ENCODE results near the gene KCNAB2.

Gene KCNAB2

DNA sequence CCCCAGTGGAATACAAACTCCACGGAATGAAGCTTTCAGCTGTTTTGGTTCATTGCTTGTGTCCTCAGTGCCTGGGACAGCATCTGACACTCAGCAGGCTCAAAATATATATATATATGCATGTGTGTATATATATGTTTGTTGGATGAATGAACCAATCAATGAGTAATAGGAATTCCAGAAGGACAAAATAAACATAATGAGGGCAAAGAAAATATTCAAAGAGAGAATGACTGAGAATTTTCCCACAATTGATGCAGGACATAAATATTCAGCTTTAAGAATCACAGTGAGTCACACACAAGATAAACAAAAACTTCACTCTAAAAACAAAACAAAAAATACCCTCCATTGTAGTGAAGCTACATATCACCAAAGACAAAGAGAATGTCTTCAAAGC is 70.4 kb downstream of the KCNAB2 start:
- no peaks in the 10 kb centered on the region for H3K9me3 ChIP-seq (ENCODE audit: control insufficient read depth in 2 of 2, low read length in 2 of 2)
- no peak overlapping the region for H3K27ac ChIP-seq (ENCODE audit: low read depth in 2 of 2, low read length in 2 of 2)
- no peak overlapping the region for H3K4me3 ChIP-seq (ENCODE audit: low read length in 2 of 2)
- no peaks in the 10 kb centered on the region for H3K36me3 ChIP-seq (ENCODE audit: control insufficient read depth in 2 of 2, insufficient read depth in 2 of 2, low read length in 2 of 2)
- no peaks in the 10 kb centered on the region for H3K4me1 ChIP-seq (ENCODE audit: control insufficient read depth in 2 of 2, insufficient read depth in 2 of 2, low read length in 2 of 2)
- no peak overlapping the region for H3K9ac ChIP-seq (ENCODE audit: low read depth in 1 of 2, low read length in 2 of 2)
- H3K27me3 ChIP-seq (ENCODE audit: control insufficient read depth in 2 of 2, insufficient read depth in 2 of 2, low read length in 2 of 2): no peaks in the 10 kb centered on the region

DNA sequence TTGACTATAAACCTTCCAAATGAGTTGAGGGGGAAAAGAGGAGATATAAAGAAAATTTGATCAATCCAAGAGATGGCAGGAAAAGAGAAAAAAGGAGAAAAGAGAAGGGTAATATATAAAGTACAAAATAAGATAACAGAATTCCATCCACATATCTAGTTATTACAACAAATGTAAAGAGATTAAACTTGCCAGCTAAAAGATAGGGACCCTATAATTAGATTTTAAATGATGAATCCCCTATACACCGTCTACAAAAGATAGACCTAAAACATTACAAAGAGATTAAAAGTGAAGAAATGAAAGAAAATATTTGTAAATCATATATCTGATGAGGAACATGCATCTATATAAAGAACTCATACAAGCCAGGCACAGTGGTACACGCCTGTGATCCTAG is 71.4 kb downstream of the KCNAB2 start:
- H3K4me1 ChIP-seq (ENCODE audit: control insufficient read depth in 2 of 2, insufficient read depth in 2 of 2, low read length in 2 of 2): no peaks in the 10 kb centered on the region
- no peaks in the 10 kb centered on the region for H3K36me3 ChIP-seq (ENCODE audit: control insufficient read depth in 2 of 2, insufficient read depth in 2 of 2, low read length in 2 of 2)
- no peaks in the 10 kb centered on the region for H3K9me3 ChIP-seq (ENCODE audit: control insufficient read depth in 2 of 2, low read length in 2 of 2)
- H3K4me3 ChIP-seq (ENCODE audit: low read length in 2 of 2): no peak overlapping the region
- H3K9ac ChIP-seq (ENCODE audit: low read depth in 1 of 2, low read length in 2 of 2): no peak overlapping the region
- H3K27me3 ChIP-seq (ENCODE audit: control insufficient read depth in 2 of 2, insufficient read depth in 2 of 2, low read length in 2 of 2): no peaks in the 10 kb centered on the region
- no peak overlapping the region for H3K27ac ChIP-seq (ENCODE audit: low read depth in 2 of 2, low read length in 2 of 2)

DNA sequence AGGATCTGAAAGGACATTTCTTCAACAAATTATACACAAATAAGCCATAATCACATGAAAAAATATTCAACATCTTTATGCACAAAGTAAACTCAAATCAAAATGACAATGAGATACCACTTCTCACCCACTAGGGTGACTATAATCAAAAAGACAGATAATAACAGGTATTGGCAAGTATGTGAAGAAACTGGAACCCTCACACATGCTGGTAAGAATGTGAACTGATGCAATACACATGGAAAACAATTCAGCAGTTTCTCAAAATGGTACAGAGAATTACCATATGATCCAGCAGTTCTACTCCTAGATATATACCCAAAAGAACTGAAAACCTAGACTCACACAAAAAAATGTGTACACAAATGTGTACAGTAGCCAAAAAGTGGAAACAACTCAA is 71.9 kb downstream of the KCNAB2 start:
- Histone ChIP-seq H3K27ac (ENCODE audit: low read depth in 2 of 2, low read length in 2 of 2) (no peak overlapping the region), H3K9ac (ENCODE audit: low read depth in 1 of 2, low read length in 2 of 2) (no peak overlapping the region), H3K4me1 (ENCODE audit: control insufficient read depth in 2 of 2, insufficient read depth in 2 of 2, low read length in 2 of 2) (no peaks in the 10 kb centered on the region), H3K9me3 (ENCODE audit: control insufficient read depth in 2 of 2, low read length in 2 of 2) (no peaks in the 10 kb centered on the region), H3K27me3 (ENCODE audit: control insufficient read depth in 2 of 2, insufficient read depth in 2 of 2, low read length in 2 of 2) (no peaks in the 10 kb centered on the region), H3K36me3 (ENCODE audit: control insufficient read depth in 2 of 2, insufficient read depth in 2 of 2, low read length in 2 of 2) (no peaks in the 10 kb centered on the region), H3K4me3 (ENCODE audit: low read length in 2 of 2) (no peak overlapping the region)

DNA sequence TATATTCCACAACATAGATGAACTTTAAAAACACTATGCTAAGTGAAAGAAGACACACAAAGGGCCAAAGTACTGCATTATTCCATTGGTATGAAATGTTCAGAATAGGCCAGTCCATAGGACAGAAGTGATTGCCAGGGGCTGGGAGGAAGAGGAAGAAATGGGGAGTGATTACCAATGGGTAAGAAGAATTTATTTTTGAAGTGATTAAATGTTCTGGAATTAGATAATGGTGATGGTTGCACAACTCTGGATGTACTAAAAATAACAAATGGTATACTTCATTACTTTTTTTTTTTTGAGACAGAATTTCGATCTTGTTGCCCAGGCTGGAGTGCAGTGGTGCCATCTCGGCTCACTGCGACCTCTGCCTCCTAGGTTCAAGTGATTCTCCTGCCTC is 72.7 kb downstream of the KCNAB2 start:
- Histone ChIP-seq H3K27me3 (ENCODE audit: control insufficient read depth in 2 of 2, insufficient read depth in 2 of 2, low read length in 2 of 2) (no peaks in the 10 kb centered on the region), H3K9ac (ENCODE audit: low read depth in 1 of 2, low read length in 2 of 2) (no peak overlapping the region), H3K4me3 (ENCODE audit: low read length in 2 of 2) (no peak overlapping the region), H3K27ac (ENCODE audit: low read depth in 2 of 2, low read length in 2 of 2) (no peak overlapping the region), H3K4me1 (ENCODE audit: control insufficient read depth in 2 of 2, insufficient read depth in 2 of 2, low read length in 2 of 2) (no peaks in the 10 kb centered on the region), H3K36me3 (ENCODE audit: control insufficient read depth in 2 of 2, insufficient read depth in 2 of 2, low read length in 2 of 2) (no peaks in the 10 kb centered on the region), H3K9me3 (ENCODE audit: control insufficient read depth in 2 of 2, low read length in 2 of 2) (no peaks in the 10 kb centered on the region)

DNA sequence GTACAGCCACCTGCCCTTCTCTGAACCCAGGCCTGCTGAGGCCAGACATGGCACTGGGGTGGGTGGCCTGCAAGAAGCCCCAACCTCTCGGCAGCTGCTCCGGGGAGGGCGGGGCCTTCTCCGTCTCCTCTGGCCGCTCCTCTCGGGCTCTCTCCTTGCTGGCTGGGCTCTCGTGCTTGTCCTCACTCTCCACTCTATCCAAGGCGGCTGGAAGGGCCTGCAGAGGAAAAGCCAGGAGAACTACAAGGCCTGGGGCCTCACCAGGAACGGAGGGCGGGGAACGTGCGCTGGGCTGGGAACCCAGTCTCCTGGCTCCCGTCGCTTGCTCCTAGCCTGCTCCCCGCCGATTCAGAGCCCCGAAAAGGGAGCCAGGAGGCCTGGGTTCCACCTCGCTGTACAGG is 75.3 kb downstream of the KCNAB2 start:
- H3K4me3 ChIP-seq (ENCODE audit: low read length in 2 of 2): no peak overlapping the region
- H3K27ac ChIP-seq (ENCODE audit: low read depth in 2 of 2, low read length in 2 of 2): no peak overlapping the region
- H3K9me3 ChIP-seq (ENCODE audit: control insufficient read depth in 2 of 2, low read length in 2 of 2): no peaks in the 10 kb centered on the region
- H3K36me3 ChIP-seq (ENCODE audit: control insufficient read depth in 2 of 2, insufficient read depth in 2 of 2, low read length in 2 of 2): no peaks in the 10 kb centered on the region
- H3K9ac ChIP-seq (ENCODE audit: low read depth in 1 of 2, low read length in 2 of 2): no peak overlapping the region
- H3K4me1 ChIP-seq (ENCODE audit: control insufficient read depth in 2 of 2, insufficient read depth in 2 of 2, low read length in 2 of 2): no peaks in the 10 kb centered on the region
- H3K27me3 ChIP-seq (ENCODE audit: control insufficient read depth in 2 of 2, insufficient read depth in 2 of 2, low read length in 2 of 2): no peaks in the 10 kb centered on the region

DNA sequence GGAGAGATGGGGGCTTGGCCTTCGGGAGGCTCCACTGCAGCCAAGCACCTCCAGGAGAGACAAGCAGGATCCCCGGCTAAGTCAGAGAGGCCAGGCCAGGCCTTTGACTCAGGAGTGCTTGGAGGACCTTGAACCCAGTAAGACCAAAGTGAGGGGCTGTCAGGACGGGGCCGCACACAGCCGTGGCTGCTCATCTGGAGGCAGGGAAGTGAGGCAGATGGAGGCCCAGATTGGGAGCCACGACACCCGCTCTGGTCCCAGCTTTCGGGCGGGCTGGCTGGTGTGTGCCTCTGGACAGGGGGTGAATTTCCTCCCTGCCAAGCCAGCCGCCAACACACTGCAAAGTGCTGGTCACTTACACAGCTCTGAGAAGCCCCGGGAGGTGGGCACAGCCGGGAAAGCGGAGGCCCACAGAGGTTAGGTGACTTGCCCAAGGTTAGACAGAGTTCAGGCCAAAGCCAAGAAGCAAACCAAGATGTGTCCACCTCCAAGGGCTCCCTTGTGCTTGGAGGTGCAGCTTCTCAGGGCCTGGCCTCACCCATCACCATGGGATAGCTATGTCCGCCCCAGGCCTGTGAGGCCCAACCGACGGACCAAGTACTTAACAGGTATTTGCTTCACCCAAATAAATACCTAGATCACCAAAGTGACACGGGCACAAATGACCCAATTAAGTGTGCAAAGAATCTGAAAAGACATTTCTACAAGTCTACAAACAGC is 76.1 kb downstream of the KCNAB2 start:
- peaks cover 0 to 2% of the 10 kb centered on the region in 2 donors for H3K4me1 ChIP-seq (ENCODE audit: control insufficient read depth in 2 of 2, insufficient read depth in 2 of 2, low read length in 2 of 2)
- peaks cover 0 to 1% of the 10 kb centered on the region in 2 donors for H3K27me3 ChIP-seq (ENCODE audit: control insufficient read depth in 2 of 2, insufficient read depth in 2 of 2, low read length in 2 of 2)
- H3K36me3 ChIP-seq (ENCODE audit: control insufficient read depth in 2 of 2, insufficient read depth in 2 of 2, low read length in 2 of 2): no peaks in the 10 kb centered on the region
- H3K9ac ChIP-seq (ENCODE audit: low read depth in 1 of 2, low read length in 2 of 2): no peak overlapping the region
- no peak overlapping the region for H3K27ac ChIP-seq (ENCODE audit: low read depth in 2 of 2, low read length in 2 of 2)
- H3K4me3 ChIP-seq (ENCODE audit: low read length in 2 of 2): no peak overlapping the region
- no peaks in the 10 kb centered on the region for H3K9me3 ChIP-seq (ENCODE audit: control insufficient read depth in 2 of 2, low read length in 2 of 2)

DNA sequence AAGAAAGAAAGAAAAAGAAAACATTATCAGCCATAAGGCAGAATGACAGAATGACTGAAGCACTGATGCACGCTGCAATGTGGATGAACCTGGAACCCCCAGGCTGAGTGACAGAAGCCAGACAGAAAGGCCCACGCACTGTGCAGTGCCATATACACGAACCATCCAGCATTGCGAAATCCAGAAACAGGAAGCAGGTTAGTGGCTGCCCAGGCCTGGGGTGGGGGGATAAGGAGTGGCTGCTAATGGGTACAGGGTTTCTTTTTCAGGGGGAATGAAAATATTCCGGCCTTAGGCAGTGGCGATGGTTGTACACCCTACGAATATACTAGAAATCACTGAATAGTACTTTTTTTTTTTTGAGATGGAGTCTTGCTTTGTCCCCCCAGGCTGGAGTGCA is 77.4 kb downstream of the KCNAB2 start:
- Histone ChIP-seq H3K9ac (ENCODE audit: low read depth in 1 of 2, low read length in 2 of 2) (no peak overlapping the region), H3K9me3 (ENCODE audit: control insufficient read depth in 2 of 2, low read length in 2 of 2) (no peaks in the 10 kb centered on the region), H3K27me3 (ENCODE audit: control insufficient read depth in 2 of 2, insufficient read depth in 2 of 2, low read length in 2 of 2) (peaks cover 0 to 1% of the 10 kb centered on the region in 2 donors), H3K4me1 (ENCODE audit: control insufficient read depth in 2 of 2, insufficient read depth in 2 of 2, low read length in 2 of 2) (peaks cover 2 to 7% of the 10 kb centered on the region in 2 donors), H3K27ac (ENCODE audit: low read depth in 2 of 2, low read length in 2 of 2) (no peak overlapping the region), H3K36me3 (ENCODE audit: control insufficient read depth in 2 of 2, insufficient read depth in 2 of 2, low read length in 2 of 2) (no peaks in the 10 kb centered on the region), H3K4me3 (ENCODE audit: low read length in 2 of 2) (no peak overlapping the region)

DNA sequence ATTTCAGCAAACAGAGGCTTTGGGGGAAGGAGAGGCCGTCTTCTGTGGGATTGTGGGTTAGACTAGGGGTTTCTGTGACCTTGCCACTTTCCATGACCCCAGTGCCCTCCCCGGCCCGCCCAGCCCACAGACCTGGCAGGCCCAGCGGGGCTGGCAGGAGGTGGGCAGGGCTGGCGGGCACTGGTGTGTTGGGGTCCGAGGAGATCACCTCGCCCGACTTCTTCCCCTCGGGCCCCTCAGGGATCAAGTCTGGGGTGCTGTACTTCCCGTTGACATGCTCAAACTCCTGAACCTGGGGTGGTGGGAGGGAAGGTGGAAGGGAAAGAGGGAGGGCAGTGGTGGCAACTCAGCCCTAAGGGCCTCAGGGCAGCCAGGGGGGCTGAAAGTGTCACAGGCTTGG is 78.1 kb downstream of the KCNAB2 start:
- Histone ChIP-seq H3K36me3 (ENCODE audit: control insufficient read depth in 2 of 2, insufficient read depth in 2 of 2, low read length in 2 of 2) (no peaks in the 10 kb centered on the region), H3K9ac (ENCODE audit: low read depth in 1 of 2, low read length in 2 of 2) (no peak overlapping the region), H3K27ac (ENCODE audit: low read depth in 2 of 2, low read length in 2 of 2) (no peak overlapping the region), H3K4me3 (ENCODE audit: low read length in 2 of 2) (no peak overlapping the region), H3K27me3 (ENCODE audit: control insufficient read depth in 2 of 2, insufficient read depth in 2 of 2, low read length in 2 of 2) (peaks cover 0 to 1% of the 10 kb centered on the region in 2 donors), H3K9me3 (ENCODE audit: control insufficient read depth in 2 of 2, low read length in 2 of 2) (no peaks in the 10 kb centered on the region), H3K4me1 (ENCODE audit: control insufficient read depth in 2 of 2, insufficient read depth in 2 of 2, low read length in 2 of 2) (peaks cover 2 to 7% of the 10 kb centered on the region in 2 donors)

DNA sequence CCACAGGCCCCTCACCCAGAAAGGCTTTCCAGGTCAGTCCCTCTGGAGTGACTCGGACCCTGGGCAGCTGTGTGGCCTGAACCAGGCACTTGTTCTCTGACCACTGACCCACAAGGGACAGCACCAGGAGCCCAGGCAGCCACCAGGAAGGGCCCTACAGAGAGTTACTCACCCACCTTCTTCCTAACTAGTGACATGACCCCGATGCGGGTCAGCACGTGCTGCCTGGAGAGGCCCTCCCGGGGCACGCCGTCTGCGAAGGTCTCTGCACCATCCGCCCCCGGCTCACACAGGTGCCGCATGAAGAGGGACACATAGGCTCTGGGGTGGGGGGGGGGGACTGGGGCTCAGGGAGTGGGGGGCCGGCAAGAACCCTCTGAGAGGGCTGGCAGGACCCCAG is 78.7 kb downstream of the KCNAB2 start:
- H3K27ac ChIP-seq (ENCODE audit: low read depth in 2 of 2, low read length in 2 of 2): no peak overlapping the region
- peaks cover 0 to 1% of the 10 kb centered on the region in 2 donors for H3K27me3 ChIP-seq (ENCODE audit: control insufficient read depth in 2 of 2, insufficient read depth in 2 of 2, low read length in 2 of 2)
- H3K9ac ChIP-seq (ENCODE audit: low read depth in 1 of 2, low read length in 2 of 2): no peak overlapping the region
- H3K4me3 ChIP-seq (ENCODE audit: low read length in 2 of 2): no peak overlapping the region
- no peaks in the 10 kb centered on the region for H3K9me3 ChIP-seq (ENCODE audit: control insufficient read depth in 2 of 2, low read length in 2 of 2)
- H3K4me1 ChIP-seq (ENCODE audit: control insufficient read depth in 2 of 2, insufficient read depth in 2 of 2, low read length in 2 of 2): peaks cover 2 to 7% of the 10 kb centered on the region in 2 donors
- H3K36me3 ChIP-seq (ENCODE audit: control insufficient read depth in 2 of 2, insufficient read depth in 2 of 2, low read length in 2 of 2): no peaks in the 10 kb centered on the region

DNA sequence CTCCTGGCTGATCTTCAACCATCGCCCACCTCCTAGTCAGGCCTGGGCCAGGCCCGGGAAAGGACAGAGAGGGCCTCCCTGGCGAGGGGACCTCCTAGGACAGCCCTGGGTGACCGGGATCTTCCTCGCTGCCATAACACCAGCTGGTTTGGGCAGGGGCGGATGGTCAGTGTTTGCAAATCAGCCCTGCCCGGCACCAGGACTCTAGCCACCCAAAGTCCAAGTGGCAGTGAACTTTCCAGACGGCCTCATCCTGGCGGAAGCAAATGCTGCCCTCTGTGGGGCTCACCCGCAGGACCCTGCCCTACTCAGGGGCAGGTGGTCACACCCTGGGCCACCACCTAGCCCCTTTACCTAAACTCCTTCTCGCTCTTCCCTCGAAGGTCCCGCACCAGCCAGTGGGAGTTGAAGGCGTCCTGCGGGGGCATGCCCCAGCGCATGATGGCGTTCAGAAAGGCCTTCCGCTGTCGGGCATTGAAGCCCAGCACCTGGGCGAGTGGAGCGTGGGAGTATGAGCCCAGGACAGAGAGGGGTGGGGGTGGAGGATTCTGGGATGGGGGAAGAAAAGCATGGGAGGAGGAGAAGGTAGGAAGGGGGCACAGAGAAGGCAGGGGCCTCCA is 79.2 kb downstream of the KCNAB2 start:
- Histone ChIP-seq H3K27ac (ENCODE audit: low read depth in 2 of 2, low read length in 2 of 2) (no peak overlapping the region), H3K9me3 (ENCODE audit: control insufficient read depth in 2 of 2, low read length in 2 of 2) (no peaks in the 10 kb centered on the region), H3K36me3 (ENCODE audit: control insufficient read depth in 2 of 2, insufficient read depth in 2 of 2, low read length in 2 of 2) (no peaks in the 10 kb centered on the region), H3K9ac (ENCODE audit: low read depth in 1 of 2, low read length in 2 of 2) (no peak overlapping the region), H3K4me1 (ENCODE audit: control insufficient read depth in 2 of 2, insufficient read depth in 2 of 2, low read length in 2 of 2) (peaks cover 2 to 7% of the 10 kb centered on the region in 2 donors), H3K27me3 (ENCODE audit: control insufficient read depth in 2 of 2, insufficient read depth in 2 of 2, low read length in 2 of 2) (peaks cover 0 to 1% of the 10 kb centered on the region in 2 donors), H3K4me3 (ENCODE audit: low read length in 2 of 2) (no peak overlapping the region)

All from mucosa of rectum (tissue), 2 donors.